NCI-H2029 treated with DMSO at 0.1 percent for 48 hours (cell line): ENCODE results near the gene KCNMB1.

Experiments
- DNase-seq: peaks from one replicate; lab custom pipeline; 2025; lab: John Stamatoyannopoulos, UW

The KCNMB1 gene

GRCh38 chr5:170341545-170341944 is 47.6 kb downstream of the KCNMB1 start:
- DNase-seq = no peak

DNA sequence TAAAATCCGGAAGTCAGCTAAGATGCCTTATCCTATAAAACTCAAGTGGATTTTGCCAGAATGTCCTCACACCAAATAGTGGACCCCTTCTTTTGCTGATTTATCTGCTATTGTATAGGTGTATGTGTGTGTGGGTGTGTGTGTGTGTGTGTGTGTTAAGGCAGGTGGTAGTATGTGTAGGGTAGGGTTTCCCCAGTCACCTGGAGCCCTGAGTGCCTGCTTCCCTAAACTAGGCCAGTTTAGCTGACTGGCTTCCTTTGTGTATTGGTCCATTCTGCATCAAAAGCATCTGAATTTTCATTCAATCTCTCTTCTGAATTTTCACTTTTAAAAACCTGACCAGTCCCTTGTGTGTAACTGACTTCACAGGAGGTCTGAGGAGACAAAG is 49.4 kb downstream of the KCNMB1 start:
- peak; percentile 57 for DNase-seq

DNA sequence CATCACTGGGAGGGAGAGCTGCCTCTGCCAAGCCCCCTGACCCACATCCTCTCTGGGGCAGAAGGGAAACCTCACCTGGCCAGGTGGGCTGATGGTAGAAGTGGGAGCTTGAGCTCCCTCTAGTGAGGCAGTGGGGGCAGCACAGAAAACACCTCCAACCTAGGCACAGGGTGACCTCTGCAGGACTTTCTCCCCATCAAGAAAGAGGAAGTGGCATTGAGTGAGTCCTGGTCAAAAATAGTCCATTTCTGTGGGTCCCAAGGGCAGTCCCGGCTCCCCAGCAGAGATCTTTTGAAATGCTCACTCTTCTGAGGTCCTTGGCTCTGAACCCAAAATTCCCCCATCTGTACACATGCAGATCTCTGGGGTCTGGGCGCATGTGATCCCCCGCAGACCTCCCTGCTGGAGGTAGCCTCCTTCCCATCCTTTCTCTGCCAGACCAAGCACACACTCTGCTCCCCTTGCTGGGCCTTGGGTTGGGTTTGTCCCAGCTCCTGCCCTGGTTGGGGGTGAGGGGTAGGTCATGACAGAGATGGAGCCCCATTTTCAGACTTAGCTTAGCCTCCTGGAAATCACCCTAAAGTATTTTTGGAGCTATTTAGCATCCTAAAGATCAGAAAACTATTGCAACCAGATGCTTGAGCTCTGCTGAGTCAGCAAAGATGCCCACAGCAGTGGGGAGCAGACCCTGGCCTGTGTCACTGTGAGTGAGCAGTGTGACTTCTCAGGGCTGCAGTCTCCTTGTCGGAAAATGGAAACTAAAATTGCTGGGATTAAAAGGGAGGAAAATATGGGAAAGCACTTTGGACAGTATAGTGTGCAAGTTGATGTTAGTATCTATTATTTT is 50.0 kb downstream of the KCNMB1 start:
- no peak for DNase-seq

GRCh38 chr5:170338291-170338690 is 50.9 kb downstream of the KCNMB1 start:
- no peak for DNase-seq

- no peak for DNase-seq
These were observed 52.0 kb downstream of the KCNMB1 start for GRCh38 chr5:170337045-170337733.

GRCh38 chr5:170336065-170336464 is 53.1 kb downstream of the KCNMB1 start:
- DNase-seq = no peak

GRCh38 chr5:170334626-170335025 is 54.5 kb downstream of the KCNMB1 start:
- no peak for DNase-seq

- DNase-seq = no peak
These were observed 55.8 kb downstream of the KCNMB1 start for GRCh38 chr5:170333161-170333910.

- DNase-seq = no peak
These were observed 57.1 kb downstream of the KCNMB1 start for GRCh38 chr5:170332058-170332457.

- DNase-seq = no peak
These were observed 58.6 kb downstream of the KCNMB1 start for GRCh38 chr5:170330568-170331054.

- DNase-seq = no peak
These were observed 59.6 kb downstream of the KCNMB1 start for GRCh38 chr5:170329524-170329923.

GRCh38 chr5:170327829-170328228 is 61.3 kb downstream of the KCNMB1 start:
- DNase-seq = no peak

- no peak for DNase-seq
These were observed 62.0 kb downstream of the KCNMB1 start for GRCh38 chr5:170327168-170327567.
